KOPT-K1 (cell line): ENCODE results near the gene COPS7A.
"Not testable (repeated sequence)": the region's sequence is repeated elsewhere in the genome, so short reads cannot be mapped to it uniquely, and the experiment has no call there.

Experiments used
- H3K27ac ChIP-seq: fragments of 200-600 bp; sonication (generic); 2 replicates; pipeline ENCODE4 v1.5.1; 2016; ENCODE audit warnings: antibody characterized with exemption, mild to moderate bottlenecking, low read depth, low read length; ENCODE audit not compliant: poor library complexity, severe bottlenecking
- H3K36me3 ChIP-seq: fragments of 200-600 bp; sonication (generic); 2 replicates; pipeline ENCODE4 v1.5.1; 2017; ENCODE audit warnings: antibody characterized with exemption, mild to moderate bottlenecking, low read length, moderate library complexity; ENCODE audit not compliant: insufficient read depth
- H3K9me3 ChIP-seq: fragments of 200-600 bp; sonication (generic); 2 replicates; pipeline ENCODE4 v1.5.1; 2017; ENCODE audit warnings: antibody characterized with exemption, low read length, mild to moderate bottlenecking; ENCODE audit not compliant: insufficient read depth, poor library complexity, severe bottlenecking

COPS7A gene

GRCh38 chr12:6698352-6699046, 25.3 kb upstream of the COPS7A start:
- Histone ChIP-seq H3K9me3 (peaks cover 4% of the 10 kb centered on the region), H3K36me3 (no peaks in the 10 kb centered on the region), H3K27ac (no peak overlapping the region)

- Histone ChIP-seq H3K27ac (no peak overlapping the region), H3K9me3 (peaks cover 4% of the 10 kb centered on the region), H3K36me3 (no peaks in the 10 kb centered on the region)
These were observed 24.4 kb upstream of the COPS7A start for GRCh38 chr12:6699259-6699988.

- peaks cover 4% of the 10 kb centered on the region for H3K9me3 ChIP-seq
- H3K27ac ChIP-seq: no peak overlapping the region
- no peaks in the 10 kb centered on the region for H3K36me3 ChIP-seq
These were observed 23.7 kb upstream of the COPS7A start for GRCh38 chr12:6699989-6700645.

- peaks cover 4% of the 10 kb centered on the region for H3K9me3 ChIP-seq
- H3K27ac ChIP-seq: no peak within 1 kb of the TSS
These were observed 23.2 kb upstream of the COPS7A start, which contains the start of gene PIANP for GRCh38 chr12:6700646-6701051. PIANP (minus strand) TSS chr12:6700815; CDS start chr12:6698061, 2,754 bp downstream.

GRCh38 chr12:6701078-6701768, 22.6 kb upstream of the COPS7A start:
- Histone ChIP-seq H3K9me3 (peaks cover 4% of the 10 kb centered on the region), H3K27ac (no peak overlapping the region), H3K36me3 (no peaks in the 10 kb centered on the region)

More at GRCh38 chr12:6700646-6701051, 23.2 kb upstream of the COPS7A start, which contains the start of gene PIANP:
- no peaks in the 10 kb centered on the region for H3K36me3 ChIP-seq

- Histone ChIP-seq H3K36me3 (no peaks in the 10 kb centered on the region), H3K27ac (no peak overlapping the region), H3K9me3 (peaks cover 4% of the 10 kb centered on the region)
These were observed 20.2 kb upstream of the COPS7A start for GRCh38 chr12:6703631-6704030.

- H3K36me3 ChIP-seq, H3K27ac ChIP-seq, H3K9me3 ChIP-seq: not testable (repeated sequence)
These were observed 15.5 kb upstream of the COPS7A start for GRCh38 chr12:6708351-6708750.

GRCh38 chr12:6708960-6709394, 14.9 kb upstream of the COPS7A start:
- H3K9me3 ChIP-seq: no peaks in the 10 kb centered on the region
- no peaks in the 10 kb centered on the region for H3K36me3 ChIP-seq
- H3K27ac ChIP-seq: peak overlapping the region; percentile 4

- not testable (repeated sequence) for H3K36me3 ChIP-seq, H3K9me3 ChIP-seq, H3K27ac ChIP-seq
These were observed 7.6 kb upstream of the COPS7A start for GRCh38 chr12:6716031-6716873.

GRCh38 chr12:6716874-6717437, 6.9 kb upstream of the COPS7A start:
- Histone ChIP-seq H3K9me3 (no peaks in the 10 kb centered on the region), H3K36me3 (no peaks in the 10 kb centered on the region)

GRCh38 chr12:6722863-6723262, 983 bp upstream of the COPS7A start:
- H3K9me3 ChIP-seq: no peaks in the 10 kb centered on the region
- no peak overlapping the region for H3K27ac ChIP-seq
- peaks cover 6% of the 10 kb centered on the region for H3K36me3 ChIP-seq

More at GRCh38 chr12:6716874-6717437, 6.9 kb upstream of the COPS7A start:
- H3K27ac ChIP-seq: no peak overlapping the region

- H3K9me3 ChIP-seq: no peaks in the 10 kb centered on the region
- peaks cover 21% of the 10 kb centered on the region for H3K36me3 ChIP-seq
- peak overlapping the region; percentile 72 for H3K27ac ChIP-seq
These were observed 557 bp downstream of the COPS7A start for GRCh38 chr12:6724409-6724797.

GRCh38 chr12:6725350-6725749, 1.5 kb downstream of the COPS7A start:
- peaks cover 30% of the 10 kb centered on the region for H3K36me3 ChIP-seq
- no peak overlapping the region for H3K27ac ChIP-seq
- H3K9me3 ChIP-seq: no peaks in the 10 kb centered on the region

GRCh38 chr12:6729186-6729585, 5.3 kb downstream of the COPS7A start:
- no peaks in the 10 kb centered on the region for H3K9me3 ChIP-seq
- peaks cover 47% of the 10 kb centered on the region for H3K36me3 ChIP-seq
- no peak overlapping the region for H3K27ac ChIP-seq
